Cardiac septum (tissue), 1 donor: ENCODE results near the gene ACTL10. TPM values are rescaled to one million over a fixed set of nuclear protein-coding genes. Genes with fewer than 3 reads are reported as not detected.

Source experiments
- DNase-seq: peaks from one replicate; pipeline ENCODE4 v3.0.0-alpha.2; 2020; ENCODE audit warnings: low spot score
- intact Hi-C: fragments of 100-400 bp; cut with DNase I; formaldehyde crosslinking; loops from one replicate; pipeline ENCODE4 v1.14.0; 2022
- total RNA-seq: library from RNA; stranded (reverse); fragmentation: NEBNext Ultra II Directional; extraction: Animal tissue kit (Norgen Biotek cat#: 25700); gene quantifications from one replicate; pipeline ENCODE4 v1.2.1, GENCODE V29; 2021
- donor health status: DM: no; HTN: no; CAD: no.

The ACTL10 gene
- total RNA-seq, 1 donor from 2014 or later, result 0.46 TPM

GRCh38 chr20:33673410-33674293 lies 6.9 kb downstream of the ACTL10 start:
- intact Hi-C loops, result loop anchor here (2.0 kb wide), 1 partner anchor 59 kb away; no protein-coding TSS in a partner anchor
- DNase-seq, result no peak

GRCh38 chr20:33674294-33675135 lies 7.8 kb downstream of the ACTL10 start, which contains the start of gene NECAB3:
NECAB3 (minus strand) TSS chr20:33674428; CDS start chr20:33674352, 76 bp downstream.
- intact Hi-C loops, result loop anchor here (2.0 kb wide), 1 partner anchor 58 kb away; no protein-coding TSS in a partner anchor
- peak; percentile 91 for DNase-seq

GRCh38 chr20:33675136-33675959 lies 8.6 kb downstream of the ACTL10 start:
- intact Hi-C loops, result loop anchor here (2.0 kb wide), 1 partner anchor 57 kb away; no protein-coding TSS in a partner anchor

DNA sequence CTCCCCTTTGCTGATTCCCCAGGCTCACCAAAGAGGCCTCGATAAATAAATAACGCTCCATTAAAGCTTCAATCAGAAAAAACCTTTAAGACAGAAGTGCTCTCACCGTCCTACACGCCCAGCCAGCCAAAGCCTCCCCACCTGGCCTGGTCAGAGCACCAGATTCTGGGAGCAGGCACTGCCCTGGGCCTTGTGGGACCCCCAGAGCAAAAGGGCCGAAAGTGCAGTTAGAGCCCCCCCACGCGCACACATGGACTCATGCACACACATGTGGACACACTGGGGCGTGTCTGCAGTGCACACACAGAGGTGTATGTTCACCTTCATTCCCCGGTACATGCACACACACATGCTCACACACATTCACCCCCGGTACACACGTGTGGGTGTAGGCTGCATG lies 9.4 kb downstream of the ACTL10 start:
- intact Hi-C loops, result no loop called here
- DNase-seq, result no peak

More at GRCh38 chr20:33675136-33675959, 8.6 kb downstream of the ACTL10 start:
- DNase-seq, result no peak

GRCh38 chr20:33676652-33677645 lies 10.2 kb downstream of the ACTL10 start:
- no peak for DNase-seq
- intact Hi-C loops, result no loop called here

DNA sequence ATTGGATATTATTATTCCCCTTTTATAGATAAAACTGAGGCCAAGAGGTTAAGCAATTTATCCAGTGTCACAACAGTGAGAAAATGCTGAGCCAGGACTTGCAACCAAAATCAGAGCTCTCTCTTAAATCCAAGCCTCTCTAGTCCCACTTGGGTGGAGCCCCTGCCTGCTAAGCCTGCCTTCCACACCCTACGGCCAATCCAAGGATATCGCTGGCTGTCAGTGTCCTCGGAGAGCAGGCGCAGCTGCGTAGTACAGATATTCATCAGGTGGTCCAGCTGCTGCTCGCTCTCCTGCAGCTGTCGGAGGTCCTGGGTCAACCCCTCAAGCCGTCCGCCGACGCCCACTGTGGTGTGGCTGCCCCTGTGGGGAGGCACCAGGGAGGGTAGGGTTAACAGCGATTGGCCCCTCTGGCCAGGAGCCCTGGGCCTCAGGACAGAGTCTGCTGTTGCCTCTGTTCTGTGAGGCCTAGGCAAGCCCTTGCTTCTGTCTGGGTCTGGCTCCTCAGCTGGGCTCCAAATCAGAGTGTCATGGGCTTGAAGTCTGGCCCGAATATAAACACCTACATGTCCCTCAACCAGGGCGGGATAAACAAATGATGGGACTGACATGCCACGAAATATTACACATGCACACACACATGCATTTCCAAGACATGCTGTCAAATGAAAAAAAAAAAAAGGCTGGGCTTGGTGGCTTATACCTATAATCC lies 11.4 kb downstream of the ACTL10 start:
- DNase-seq, result no peak
- intact Hi-C loops, result no loop called here

- no peak for DNase-seq
- intact Hi-C loops, result loop anchor here (10.0 kb wide), 1 partner anchor 315 kb away; the partner anchor contains the start of gene RALY
Measured at GRCh38 chr20:33679758-33680485, 13.2 kb downstream of the ACTL10 start.

DNA sequence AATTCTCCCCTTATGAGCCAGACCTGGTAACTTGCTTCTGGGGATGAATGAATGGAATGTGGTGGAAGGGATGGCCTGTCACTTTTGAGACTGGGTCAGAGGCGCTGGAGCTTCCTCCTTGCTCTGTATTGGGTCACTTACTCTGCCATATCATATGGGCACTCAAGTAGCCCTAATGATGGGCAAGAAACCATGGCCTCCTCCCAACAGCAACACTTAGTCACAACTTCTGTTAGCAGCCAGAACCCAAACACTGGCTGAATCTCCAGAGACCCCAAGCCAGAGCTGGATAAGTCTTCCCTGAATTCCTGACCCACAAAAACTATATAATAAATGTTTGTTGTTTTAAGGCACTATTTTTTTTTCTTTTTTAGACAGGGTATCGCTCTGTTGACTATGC lies 13.9 kb downstream of the ACTL10 start:
- intact Hi-C loops, result loop anchor here (10.0 kb wide), 1 partner anchor 314 kb away; the partner anchor contains the start of gene RALY
- DNase-seq, result no peak

- intact Hi-C loops, result loop anchor here (10.0 kb wide), 1 partner anchor 314 kb away; the partner anchor contains the start of gene RALY
- no peak for DNase-seq
Measured at GRCh38 chr20:33681288-33681687, 14.5 kb downstream of the ACTL10 start.

- no peak for DNase-seq
- intact Hi-C loops, result loop anchor here (10.0 kb wide), 1 partner anchor 313 kb away; the partner anchor contains the start of gene RALY
Measured at GRCh38 chr20:33681728-33682353, 15.1 kb downstream of the ACTL10 start.

DNA sequence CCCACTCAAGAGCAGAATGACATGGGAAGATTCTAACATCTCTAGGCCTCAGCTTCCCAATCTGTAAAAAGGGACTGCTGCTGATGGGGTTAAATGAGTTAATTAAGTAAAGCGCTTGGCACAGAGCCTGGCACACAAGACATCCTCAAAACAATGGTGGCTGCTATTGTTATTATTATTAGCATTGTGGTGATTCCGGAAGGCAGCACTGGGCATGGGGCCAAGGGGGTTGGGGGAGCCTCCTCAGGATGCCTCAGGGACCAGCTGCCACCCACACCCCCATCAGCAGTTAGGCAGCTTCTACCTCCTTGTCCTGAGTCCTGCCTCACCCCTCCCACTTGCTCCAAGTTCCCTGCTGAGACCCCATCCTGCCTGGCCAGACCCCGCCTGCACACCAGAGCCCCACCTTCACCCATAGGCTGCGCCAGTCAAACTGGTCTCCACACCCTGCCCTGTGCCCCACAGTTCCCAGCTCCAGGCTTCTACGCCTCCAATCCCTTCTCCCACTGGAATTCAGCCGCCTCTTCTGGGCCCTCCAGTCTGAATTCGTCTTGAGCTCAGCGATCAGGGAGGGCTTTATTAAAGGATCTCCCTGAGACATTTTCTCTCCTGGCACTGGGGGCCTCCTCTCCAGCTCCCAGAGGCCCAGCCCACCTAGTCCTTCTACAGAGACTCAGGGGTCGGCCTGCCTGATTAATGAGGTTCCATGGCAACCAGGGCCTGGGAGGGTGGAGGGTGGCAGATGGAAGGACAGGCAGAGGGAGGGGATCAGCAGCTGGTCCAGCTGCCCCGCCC lies 18.0 kb downstream of the ACTL10 start:
- no peak for DNase-seq
- intact Hi-C loops, result loop anchor here (10.0 kb wide), 1 partner anchor 310 kb away; the partner anchor contains the start of gene RALY

DNA sequence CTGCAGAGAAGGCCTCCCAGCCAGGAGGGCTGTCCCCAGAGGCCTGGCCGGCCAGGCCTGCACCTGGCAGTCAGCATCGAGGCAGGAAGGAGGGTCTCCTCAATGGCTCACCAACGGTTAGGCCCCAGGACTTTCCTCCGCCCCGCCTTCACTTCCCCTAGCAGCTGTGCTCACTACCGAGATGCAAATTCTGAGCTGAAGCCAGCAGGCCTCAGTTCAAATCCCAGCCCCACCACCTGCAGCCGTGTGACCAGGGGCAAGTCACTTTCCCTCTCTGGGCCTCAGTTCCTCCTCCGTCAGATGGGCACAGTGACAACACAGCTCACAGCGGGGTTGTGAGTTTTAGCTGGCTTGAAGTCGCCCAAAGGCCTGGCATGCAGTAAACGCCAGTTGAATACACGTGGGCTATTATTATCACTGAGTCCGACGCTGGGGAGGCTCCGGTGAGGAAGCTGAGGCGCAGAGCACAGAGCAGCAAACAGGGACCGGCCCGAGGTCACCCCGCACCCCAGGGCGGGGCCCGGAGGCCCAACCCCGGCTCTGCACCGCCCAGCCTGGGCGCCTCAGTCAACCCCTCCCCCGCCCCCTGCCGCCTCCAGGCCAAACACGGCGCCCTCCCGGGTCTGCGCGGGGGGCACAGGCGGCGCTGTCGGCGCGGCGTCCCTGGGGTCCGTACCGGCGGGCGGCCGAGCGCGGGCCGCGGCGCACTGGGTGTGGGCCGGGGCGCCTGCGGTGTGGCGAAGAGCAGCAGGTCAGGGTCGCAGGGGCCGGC lies 18.8 kb downstream of the ACTL10 start:
- intact Hi-C loops, result loop anchor here (10.0 kb wide), 1 partner anchor 309 kb away; the partner anchor contains the start of gene RALY
- no peak for DNase-seq

DNA sequence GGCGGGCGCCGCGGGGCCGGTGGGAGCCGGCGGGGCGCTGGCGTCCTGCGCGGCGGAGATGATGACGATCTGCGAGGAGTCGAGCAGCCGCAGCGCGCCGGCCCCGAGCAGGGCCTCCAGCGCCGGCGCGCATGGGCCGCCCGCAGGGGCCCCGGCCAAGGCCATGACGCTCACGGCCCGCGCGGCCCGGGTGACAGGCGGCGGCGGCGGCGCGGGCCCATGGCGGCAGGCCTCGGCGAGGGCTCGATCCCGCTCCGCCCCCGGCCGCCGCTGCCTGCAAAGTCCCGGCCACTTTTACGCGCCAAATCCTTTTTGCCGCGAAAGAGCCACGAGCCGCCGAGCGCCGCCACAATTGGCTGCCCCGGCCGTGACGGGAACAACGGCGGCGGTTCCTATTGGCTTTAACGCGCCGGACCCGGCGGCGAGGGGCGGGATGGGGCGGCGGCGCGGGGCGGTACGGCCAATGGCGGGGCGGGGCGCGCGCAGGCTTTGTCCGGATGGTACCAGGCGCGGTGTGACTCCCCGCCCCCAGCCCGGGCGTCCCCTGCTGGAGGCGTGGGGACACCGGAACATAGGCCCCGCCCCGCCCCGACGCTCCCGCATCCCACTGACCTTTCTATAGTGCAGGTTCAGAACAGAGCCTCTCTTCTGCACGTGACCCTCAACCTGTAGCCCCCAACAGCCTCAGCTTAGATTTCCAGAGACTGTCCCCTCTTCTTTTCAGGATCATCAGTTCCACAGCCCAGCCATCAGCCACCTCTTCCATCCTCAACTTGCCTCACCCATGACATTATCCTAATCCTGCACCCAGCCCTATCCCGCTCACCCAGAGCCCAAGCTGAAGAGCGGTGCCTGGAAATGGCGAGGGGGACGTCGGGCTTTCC lies 19.6 kb downstream of the ACTL10 start, which contains the start of gene E2F1:
TSS of gene E2F1 (minus strand) at position 286 of the 884 bp plus-strand sequence. CDS start at position 165, 121 bp downstream.
- DNase-seq, result peak; percentile 98
- intact Hi-C loops, result loop anchor here (10.0 kb wide), 1 partner anchor 308 kb away; the partner anchor contains the start of gene RALY
